Activated CD8-positive, alpha-beta memory T cell treated with anti-CD3 and anti-CD28 coated beads, Interleukin-2, amount 50 U/mL, for 24 hours (primary cell): Measurements from ENCODE around the gene COL2A1.

Experiments
- DNase-seq: peaks from one replicate; pipeline ENCODE4 v3.0.0-alpha.2; 2020; ENCODE audit errors: extremely low read depth

COL2A1 gene

GRCh38 chr12:48012070-48012469, 7.8 kb upstream of the COL2A1 start:
- DNase-seq: no peak

- no peak for DNase-seq
Observed at GRCh38 chr12:48010366-48010970, 6.2 kb upstream of the COL2A1 start.

- no peak for DNase-seq
Observed at GRCh38 chr12:48009471-48009870, 5.2 kb upstream of the COL2A1 start.

- DNase-seq: no peak
Observed at GRCh38 chr12:48008950-48009349, 4.7 kb upstream of the COL2A1 start.

- DNase-seq: no peak
Observed at GRCh38 chr12:48008349-48008748, 4.1 kb upstream of the COL2A1 start.

- DNase-seq: no peak
Observed at GRCh38 chr12:48007206-48007605, 2.9 kb upstream of the COL2A1 start.

- DNase-seq: no peak
Observed at GRCh38 chr12:48005750-48006021, 1.4 kb upstream of the COL2A1 start.

GRCh38 chr12:48005001-48005749, 899 bp upstream of the COL2A1 start:
- DNase-seq: no peak

GRCh38 chr12:48003226-48004052, 837 bp downstream of the COL2A1 start:
- DNase-seq: no peak

GRCh38 chr12:48002773-48003218, 1.5 kb downstream of the COL2A1 start:
- DNase-seq: no peak

GRCh38 chr12:48002414-48002730, 1.9 kb downstream of the COL2A1 start:
- DNase-seq: no peak

GRCh38 chr12:48001505-48002413, 2.5 kb downstream of the COL2A1 start:
- no peak for DNase-seq

- no peak for DNase-seq
Observed at GRCh38 chr12:48000878-48001504, 3.3 kb downstream of the COL2A1 start.

- no peak for DNase-seq
Observed at GRCh38 chr12:47999816-48000215, 4.5 kb downstream of the COL2A1 start.

- DNase-seq: no peak
Observed at GRCh38 chr12:47997321-47997720, 7.0 kb downstream of the COL2A1 start.

- no peak for DNase-seq
Observed at GRCh38 chr12:47995981-47996401, 8.3 kb downstream of the COL2A1 start.

- no peak for DNase-seq
Observed at GRCh38 chr12:47993491-47993890, 10.8 kb downstream of the COL2A1 start.

GRCh38 chr12:47992776-47993175, 11.5 kb downstream of the COL2A1 start:
- DNase-seq: no peak

- no peak for DNase-seq
Observed at GRCh38 chr12:47991106-47992061, 12.9 kb downstream of the COL2A1 start.

- DNase-seq: no peak
Observed at GRCh38 chr12:47990351-47991105, 13.7 kb downstream of the COL2A1 start.
